ENCODE measurements around the gene SETD3. TPM values are rescaled to one million over a fixed set of nuclear protein-coding genes. Genes with fewer than 3 reads are reported as not detected.

The SETD3 gene
- total RNA-seq, 2 experiments from 2014 or later: 56.8 to 64.5 TPM

DNA sequence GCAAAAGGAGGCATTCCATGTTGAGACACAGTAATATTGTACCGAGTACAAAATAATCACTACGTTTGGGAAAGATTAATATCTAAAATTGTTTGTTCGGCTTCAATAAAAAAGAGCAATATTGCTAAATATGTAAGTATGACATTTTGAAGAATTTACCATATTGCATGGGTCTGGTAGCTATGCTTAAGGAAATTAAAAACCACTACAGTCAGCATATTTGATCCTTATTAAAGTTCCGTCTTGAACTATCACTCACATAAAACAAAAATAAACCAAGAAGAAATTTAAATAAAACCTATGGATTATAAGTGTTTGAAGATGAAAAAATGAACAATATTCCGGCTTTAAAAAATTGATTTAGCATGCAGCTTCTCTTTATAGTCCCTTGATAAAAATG is 63.8 kb downstream of the SETD3 start:
- H3K9me3 Mint-ChIP-seq: no peaks in the 10 kb centered on the region
- H3K4me3 Mint-ChIP-seq: no peak overlapping the region
- ChIA-PET POLR2A (no interaction called here), CTCF (interaction anchor here (1.5 to 3.3 kb wide), 3 partner anchors 21 to 97 kb away, joined by 5 to 15 read pairs (median 7); no protein-coding TSS in a partner anchor)
- no peaks in the 10 kb centered on the region for H3K27me3 Mint-ChIP-seq
- H3K27ac Mint-ChIP-seq: no peak overlapping the region
- DNase-seq: no peak
- peaks cover 16% of the 10 kb centered on the region for H3K36me3 Mint-ChIP-seq (ENCODE audit: low read depth)
- H3K4me1 Mint-ChIP-seq: peaks cover 27% of the 10 kb centered on the region

DNA sequence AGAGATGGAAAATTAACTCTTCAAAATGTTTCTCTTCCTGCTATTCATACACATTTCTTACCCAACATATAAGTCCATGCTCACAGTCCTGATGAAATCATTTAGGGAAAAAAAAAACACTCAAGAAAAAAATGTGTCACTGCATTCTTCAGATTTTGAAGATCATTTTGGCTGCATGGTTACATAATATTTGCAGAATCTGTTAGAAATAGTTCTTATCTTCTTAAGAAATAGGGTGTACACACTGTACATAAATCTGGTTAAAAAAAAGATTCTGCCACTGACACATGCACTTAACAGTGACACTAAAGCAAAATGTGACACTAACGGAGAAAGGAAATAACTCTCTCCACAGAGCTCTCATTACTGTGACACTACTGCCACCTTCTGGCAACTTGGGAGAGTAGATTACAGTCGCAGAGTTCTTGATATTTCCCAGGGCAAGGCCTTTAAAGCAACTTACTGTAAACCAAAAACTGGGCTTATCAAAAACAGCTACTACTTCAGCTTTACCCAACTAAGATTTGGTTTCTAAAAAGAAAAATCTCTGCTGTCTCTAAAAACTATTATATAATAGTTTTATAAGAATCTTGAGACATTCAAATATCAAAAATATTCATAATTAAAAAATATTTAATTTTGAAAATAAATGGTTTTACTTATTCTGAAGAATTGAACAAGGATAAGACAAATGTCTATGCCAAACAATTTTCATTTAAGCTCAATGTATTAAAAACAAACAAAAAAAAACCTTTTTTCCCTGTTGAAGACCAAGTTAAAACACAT is 65.0 kb downstream of the SETD3 start:
- H3K4me3 Mint-ChIP-seq: no peak overlapping the region
- H3K36me3 Mint-ChIP-seq (ENCODE audit: low read depth): peaks cover 16% of the 10 kb centered on the region
- H3K4me1 Mint-ChIP-seq: peaks cover 27% of the 10 kb centered on the region
- no peaks in the 10 kb centered on the region for H3K27me3 Mint-ChIP-seq
- CTCF ChIA-PET: interaction anchor here (0.6 to 3.3 kb wide), 15 partner anchors 9 to 1255 kb away, joined by 3 to 15 read pairs (median 4); no protein-coding TSS in a partner anchor
- no peak overlapping the region for H3K27ac Mint-ChIP-seq
- peak; percentile 81 for DNase-seq
- POLR2A ChIA-PET: interaction anchor here (0.6 kb wide), 1 partner anchor 278 kb away, joined by 3 read pairs; no protein-coding TSS in a partner anchor
- H3K9me3 Mint-ChIP-seq: no peaks in the 10 kb centered on the region

DNA sequence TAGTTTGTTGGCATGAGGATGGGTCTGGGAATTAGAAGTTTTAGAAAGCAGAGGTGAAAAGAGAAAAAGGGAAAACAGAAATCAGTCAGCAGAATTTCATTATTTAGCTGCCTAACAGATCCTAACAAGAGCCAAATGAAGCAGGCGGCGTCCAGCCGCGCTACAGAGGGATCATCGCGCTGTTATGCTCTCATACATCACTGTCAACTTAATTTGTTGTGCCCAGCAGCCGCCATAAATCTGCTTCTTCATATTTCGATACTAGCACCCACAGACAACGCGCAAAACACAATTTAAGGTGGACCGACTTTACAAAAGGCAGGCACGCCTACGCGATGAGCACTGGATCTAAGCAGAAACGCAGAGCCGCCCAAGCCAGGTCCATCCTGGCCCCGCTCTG is 66.7 kb downstream of the SETD3 start:
- no peak overlapping the region for H3K4me3 Mint-ChIP-seq
- no peak for DNase-seq
- no peaks in the 10 kb centered on the region for H3K9me3 Mint-ChIP-seq
- H3K27ac Mint-ChIP-seq: no peak overlapping the region
- POLR2A ChIA-PET: no interaction called here
- CTCF ChIA-PET: interaction anchor here (1.4 to 1.6 kb wide), 2 partner anchors 12 to 25 kb away, joined by 3 to 4 read pairs; no protein-coding TSS in a partner anchor
- no peaks in the 10 kb centered on the region for H3K27me3 Mint-ChIP-seq
- H3K36me3 Mint-ChIP-seq (ENCODE audit: low read depth): peaks cover 16% of the 10 kb centered on the region
- peaks cover 27% of the 10 kb centered on the region for H3K4me1 Mint-ChIP-seq

- H3K36me3 Mint-ChIP-seq (ENCODE audit: low read depth): peaks cover 18% of the 10 kb centered on the region
- no peak overlapping the region for H3K4me3 Mint-ChIP-seq
- POLR2A ChIA-PET: no interaction called here
- CTCF ChIA-PET: interaction anchor here (1.6 kb wide), 1 partner anchor 24 kb away, joined by 4 read pairs; no protein-coding TSS in a partner anchor
- H3K27me3 Mint-ChIP-seq: no peaks in the 10 kb centered on the region
- DNase-seq: no peak
- no peak overlapping the region for H3K27ac Mint-ChIP-seq
- H3K4me1 Mint-ChIP-seq: peaks cover 21% of the 10 kb centered on the region
- no peaks in the 10 kb centered on the region for H3K9me3 Mint-ChIP-seq
These were observed 67.5 kb downstream of the SETD3 start for GRCh38 chr14:99413172-99413571.

DNA sequence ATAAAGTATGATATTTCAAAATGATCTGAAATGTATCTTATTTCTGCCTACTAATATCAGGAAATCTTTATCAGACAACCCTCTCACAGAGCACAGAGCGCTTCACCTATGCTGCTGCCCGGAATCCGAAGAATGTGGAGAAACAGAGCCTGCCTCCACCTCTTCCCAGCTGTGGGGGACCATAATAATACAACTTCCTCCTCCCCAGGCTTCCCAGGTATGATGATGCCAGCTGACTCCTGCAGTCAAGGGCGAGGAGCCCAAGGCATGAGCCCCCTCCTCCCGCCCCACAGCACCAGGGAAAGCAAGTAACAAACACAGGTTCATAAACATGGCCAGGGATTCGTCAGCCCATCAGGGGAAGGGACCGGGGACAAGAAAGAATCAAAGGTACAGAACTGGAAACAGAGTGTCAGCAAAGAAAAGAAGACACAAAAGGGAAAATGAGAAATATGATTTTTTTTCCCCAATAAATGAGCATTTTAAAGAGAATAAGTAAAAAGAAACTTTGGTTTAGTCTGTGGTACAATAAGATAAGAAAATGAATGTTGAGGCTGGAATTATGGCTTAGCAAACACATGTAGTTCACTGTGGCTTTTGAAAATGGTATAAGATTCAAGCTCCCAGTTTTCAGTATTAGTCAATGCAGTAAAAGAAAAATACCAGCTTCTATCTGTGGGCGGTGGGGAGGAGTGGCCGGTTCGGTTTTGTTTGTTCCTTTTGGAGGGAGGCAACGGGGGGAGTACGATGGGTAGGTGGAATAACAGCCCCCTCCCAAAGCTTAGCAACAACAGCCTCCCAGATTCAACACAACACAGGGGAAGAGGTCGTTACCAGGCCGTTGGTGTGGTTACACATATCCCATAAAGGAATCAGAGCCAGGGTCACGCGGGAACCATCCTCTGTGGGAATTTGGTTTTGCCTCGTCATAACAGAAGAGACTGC is 68.3 kb downstream of the SETD3 start:
- Mint-ChIP-seq H3K4me3 (no peak overlapping the region), H3K27ac (no peak overlapping the region), H3K36me3 (ENCODE audit: low read depth) (peaks cover 19% of the 10 kb centered on the region), H3K27me3 (no peaks in the 10 kb centered on the region), H3K4me1 (peaks cover 19% of the 10 kb centered on the region), H3K9me3 (no peaks in the 10 kb centered on the region)
- no peak for DNase-seq
- ChIA-PET CTCF (no interaction called here), POLR2A (no interaction called here)

DNA sequence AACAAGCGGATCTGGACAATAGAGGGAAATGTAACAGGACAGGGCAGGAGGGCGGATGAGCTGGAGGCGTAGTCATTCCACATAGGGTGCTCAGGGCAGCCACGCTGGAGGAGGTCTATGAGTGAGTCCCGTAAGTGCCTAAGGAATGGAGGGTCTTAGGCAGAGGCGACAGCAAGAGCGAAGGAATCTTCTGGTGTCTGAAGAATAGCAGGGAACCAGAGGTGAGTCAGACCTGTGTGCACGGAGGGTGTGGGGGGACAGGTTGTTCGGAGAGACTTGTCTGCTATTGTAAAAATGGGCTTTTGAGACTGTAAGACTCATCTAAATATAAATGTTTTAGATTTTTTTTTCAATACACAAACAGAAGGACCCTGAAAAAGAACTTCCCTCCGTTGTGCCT is 70.6 kb downstream of the SETD3 start:
- Mint-ChIP-seq H3K27me3 (no peaks in the 10 kb centered on the region), H3K27ac (no peak overlapping the region)
- CTCF ChIA-PET: no interaction called here

GRCh38 chr14:99408971-99409289 is 71.7 kb downstream of the SETD3 start:
- Mint-ChIP-seq H3K36me3 (ENCODE audit: low read depth) (peaks cover 34% of the 10 kb centered on the region), H3K27me3 (no peaks in the 10 kb centered on the region), H3K9me3 (no peaks in the 10 kb centered on the region), H3K4me1 (peaks cover 15% of the 10 kb centered on the region), H3K4me3 (no peak overlapping the region), H3K27ac (no peak overlapping the region)
- ChIA-PET POLR2A (no interaction called here), CTCF (interaction anchor here (1.1 kb wide), 1 partner anchor 20 kb away, joined by 3 read pairs; no protein-coding TSS in a partner anchor)
- no peak for DNase-seq

More for the DNA sequence above, 70.6 kb downstream of the SETD3 start:
- POLR2A ChIA-PET: no interaction called here
- peaks cover 13% of the 10 kb centered on the region for H3K4me1 Mint-ChIP-seq
- no peak overlapping the region for H3K4me3 Mint-ChIP-seq
- H3K36me3 Mint-ChIP-seq (ENCODE audit: low read depth): peaks cover 27% of the 10 kb centered on the region
- no peak for DNase-seq
- H3K9me3 Mint-ChIP-seq: no peaks in the 10 kb centered on the region

- H3K4me1 Mint-ChIP-seq: peaks cover 16% of the 10 kb centered on the region
- ChIA-PET POLR2A (no interaction called here), CTCF (interaction anchor here (1.1 kb wide), 2 partner anchors 19 kb away, joined by 3 to 4 read pairs; no protein-coding TSS in a partner anchor)
- H3K9me3 Mint-ChIP-seq: no peaks in the 10 kb centered on the region
- H3K36me3 Mint-ChIP-seq (ENCODE audit: low read depth): peaks cover 33% of the 10 kb centered on the region
- no peak overlapping the region for H3K4me3 Mint-ChIP-seq
- DNase-seq: no peak
- peak overlapping the region; percentile 1 for H3K27ac Mint-ChIP-seq
- no peaks in the 10 kb centered on the region for H3K27me3 Mint-ChIP-seq
These were observed 72.2 kb downstream of the SETD3 start for GRCh38 chr14:99408286-99408970.

- POLR2A ChIA-PET: no interaction called here
- peaks cover 18% of the 10 kb centered on the region for H3K4me1 Mint-ChIP-seq
- no peak overlapping the region for H3K27ac Mint-ChIP-seq
- no peaks in the 10 kb centered on the region for H3K9me3 Mint-ChIP-seq
- CTCF ChIA-PET: interaction anchor here (1.1 kb wide), 1 partner anchor 18 kb away, joined by 4 read pairs; no protein-coding TSS in a partner anchor
- H3K27me3 Mint-ChIP-seq: no peaks in the 10 kb centered on the region
- peaks cover 31% of the 10 kb centered on the region for H3K36me3 Mint-ChIP-seq (ENCODE audit: low read depth)
- DNase-seq: no peak
- H3K4me3 Mint-ChIP-seq: no peak overlapping the region
These were observed 73.2 kb downstream of the SETD3 start for GRCh38 chr14:99407416-99407815.

GRCh38 chr14:99402950-99403349 is 77.7 kb downstream of the SETD3 start:
- no peak for DNase-seq
- Mint-ChIP-seq H3K4me3 (no peak overlapping the region), H3K27ac (no peak overlapping the region), H3K36me3 (ENCODE audit: low read depth) (peaks cover 43% of the 10 kb centered on the region), H3K27me3 (no peaks in the 10 kb centered on the region), H3K4me1 (peaks cover 22% of the 10 kb centered on the region), H3K9me3 (no peaks in the 10 kb centered on the region)
- CTCF ChIA-PET: interaction anchor here (1.2 to 1.5 kb wide), 2 partner anchors 13 to 14 kb away, joined by 5 to 9 read pairs; no protein-coding TSS in a partner anchor
- POLR2A ChIA-PET: no interaction called here

GRCh38 chr14:99402285-99402648 is 78.4 kb downstream of the SETD3 start:
- Mint-ChIP-seq H3K27me3 (no peaks in the 10 kb centered on the region), H3K9me3 (no peaks in the 10 kb centered on the region), H3K4me3 (no peak overlapping the region), H3K4me1 (peaks cover 22% of the 10 kb centered on the region), H3K27ac (no peak overlapping the region), H3K36me3 (ENCODE audit: low read depth) (peaks cover 46% of the 10 kb centered on the region)
- POLR2A ChIA-PET: no interaction called here
- no peak for DNase-seq
- CTCF ChIA-PET: interaction anchor here (1.0 to 1.5 kb wide), 3 partner anchors 9 to 13 kb away, joined by 3 to 9 read pairs (median 5); no protein-coding TSS in a partner anchor

- Mint-ChIP-seq H3K4me1 (peaks cover 22% of the 10 kb centered on the region), H3K36me3 (ENCODE audit: low read depth) (peaks cover 51% of the 10 kb centered on the region)
- POLR2A ChIA-PET: no interaction called here
These were observed 78.9 kb downstream of the SETD3 start for GRCh38 chr14:99401621-99402284.

More at GRCh38 chr14:99401621-99402284, 78.9 kb downstream of the SETD3 start:
- no peaks in the 10 kb centered on the region for H3K27me3 Mint-ChIP-seq
- no peak overlapping the region for H3K4me3 Mint-ChIP-seq
- DNase-seq: no peak
- CTCF ChIA-PET: interaction anchor here (0.8 to 1.5 kb wide), 3 partner anchors 8 to 13 kb away, joined by 3 to 9 read pairs (median 3); no protein-coding TSS in a partner anchor
- peak overlapping the region; percentile 59 for H3K27ac Mint-ChIP-seq
- no peaks in the 10 kb centered on the region for H3K9me3 Mint-ChIP-seq

Measured in activated CD4-positive, alpha-beta T cell treated with anti-CD3 and anti-CD28 coated beads, Interleukin-2, amount 10 ng/mL, durations not matched to agents 7 days and 5 days (primary cell).